ENCODE measurements around the gene ZNF625. TPM values are rescaled to one million over a fixed set of nuclear protein-coding genes. Genes with fewer than 3 reads are reported as not detected.

The ZNF625 gene
- total RNA-seq, 1 donor from 2014 or later: 6.6 TPM

DNA sequence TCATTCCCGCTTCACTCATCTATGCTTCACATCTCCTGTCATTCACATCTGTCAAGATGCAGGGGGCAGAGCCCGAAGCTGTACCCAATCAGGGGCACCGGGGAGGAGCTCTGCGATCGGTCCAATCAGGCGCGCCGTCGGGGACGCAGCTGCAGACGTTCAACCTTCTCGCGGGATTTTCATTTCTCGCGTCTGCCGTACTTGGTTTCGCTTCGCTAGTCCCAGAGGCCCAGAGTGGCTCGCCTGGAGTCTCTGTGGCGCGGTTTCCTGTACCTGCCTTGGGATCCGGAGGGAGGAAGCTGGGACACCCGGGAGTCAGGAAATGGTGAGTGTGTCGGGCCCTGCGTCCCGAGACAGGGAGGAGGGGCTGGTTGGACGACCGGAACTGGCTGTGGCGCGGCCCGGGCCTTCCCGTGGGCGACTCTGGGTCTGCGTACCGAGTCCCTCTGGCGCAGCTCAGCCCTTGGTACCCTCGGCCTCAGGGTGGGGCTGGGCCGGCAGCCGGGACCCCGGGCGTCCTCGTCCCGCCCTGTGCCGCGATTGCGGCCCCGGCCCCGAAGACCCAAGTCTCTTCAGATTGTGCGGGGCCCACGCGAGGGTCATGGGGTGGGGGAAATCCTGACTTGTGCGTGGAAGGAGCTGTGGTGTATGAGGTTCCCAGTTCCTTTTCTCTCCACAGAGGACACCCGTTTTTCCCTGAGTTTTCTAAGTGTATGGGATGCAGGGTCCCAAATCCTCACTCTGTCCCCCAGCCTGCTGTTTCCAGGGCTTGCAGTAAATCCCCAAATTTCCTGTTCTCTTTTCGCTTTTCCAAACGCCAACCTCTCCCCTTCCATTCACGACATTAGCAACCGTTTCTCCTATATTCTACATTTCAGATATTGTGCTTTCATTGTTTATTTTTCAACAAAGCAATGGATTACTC is 6.6 kb upstream of the ZNF625 start, which contains the start of gene ZNF136:
Gene ZNF136, plus strand, starts transcription at position 215 of the 925 bp plus-strand sequence. Its CDS starts 108 bp downstream, at position 323.
- TF ChIP-seq CTCF (IDR thresholded peaks at IDR 0.05; ENCODE audit: insufficient read depth, low read length, poor library complexity, severe bottlenecking): no peak
- peak; percentile 86 for DNase-seq (ENCODE audit: low read depth)

GRCh38 chr19:12162513-12162881 is 6.0 kb upstream of the ZNF625 start:
- H3K36me3 ChIP-seq (ENCODE audit: control insufficient read depth, insufficient read depth, low read length): no peaks in the 10 kb centered on the region
- peak overlapping the region; percentile 80 for H3K4me3 ChIP-seq (ENCODE audit: low read depth, low read length)
- TF ChIP-seq CTCF (IDR thresholded peaks at IDR 0.05; ENCODE audit: insufficient read depth, low read length, poor library complexity, severe bottlenecking): no peak
- no peak for DNase-seq (ENCODE audit: low read depth)
- H3K27me3 ChIP-seq (ENCODE audit: control insufficient read depth, insufficient read depth, low read length): no peaks in the 10 kb centered on the region

More for the DNA sequence above, 6.6 kb upstream of the ZNF625 start, which contains the start of gene ZNF136:
- Histone ChIP-seq H3K27me3 (ENCODE audit: control insufficient read depth, insufficient read depth, low read length) (no peaks in the 10 kb centered on the region), H3K36me3 (ENCODE audit: control insufficient read depth, insufficient read depth, low read length) (no peaks in the 10 kb centered on the region), H3K4me3 (ENCODE audit: low read depth, low read length) (peak within 1 kb of the TSS; percentile 80)

- no peaks in the 10 kb centered on the region for H3K36me3 ChIP-seq (ENCODE audit: control insufficient read depth, insufficient read depth, low read length)
- TF ChIP-seq CTCF (IDR thresholded peaks at IDR 0.05; ENCODE audit: insufficient read depth, low read length, poor library complexity, severe bottlenecking): no peak
- DNase-seq (ENCODE audit: low read depth): no peak
- no peak overlapping the region for H3K4me3 ChIP-seq (ENCODE audit: low read depth, low read length)
- no peaks in the 10 kb centered on the region for H3K27me3 ChIP-seq (ENCODE audit: control insufficient read depth, insufficient read depth, low read length)
Measured at GRCh38 chr19:12159773-12160414, 3.4 kb upstream of the ZNF625 start.

GRCh38 chr19:12155324-12155860 is 1.1 kb downstream of the ZNF625 start:
- Histone ChIP-seq H3K4me3 (ENCODE audit: low read depth, low read length) (peak overlapping the region; percentile 95), H3K27me3 (ENCODE audit: control insufficient read depth, insufficient read depth, low read length) (no peaks in the 10 kb centered on the region), H3K36me3 (ENCODE audit: control insufficient read depth, insufficient read depth, low read length) (no peaks in the 10 kb centered on the region)
- DNase-seq (ENCODE audit: low read depth): no peak
- no peak for TF ChIP-seq CTCF (IDR thresholded peaks at IDR 0.05; ENCODE audit: insufficient read depth, low read length, poor library complexity, severe bottlenecking)

- no peak for TF ChIP-seq CTCF (IDR thresholded peaks at IDR 0.05; ENCODE audit: insufficient read depth, low read length, poor library complexity, severe bottlenecking)
Measured at GRCh38 chr19:12145348-12145747, 11.2 kb downstream of the ZNF625 start.

More at GRCh38 chr19:12145348-12145747, 11.2 kb downstream of the ZNF625 start:
- Histone ChIP-seq H3K27me3 (ENCODE audit: control insufficient read depth, insufficient read depth, low read length) (no peaks in the 10 kb centered on the region), H3K4me3 (ENCODE audit: low read depth, low read length) (no peak overlapping the region), H3K36me3 (ENCODE audit: control insufficient read depth, insufficient read depth, low read length) (peaks cover 6% of the 10 kb centered on the region)
- DNase-seq (ENCODE audit: low read depth): no peak

Data from kidney epithelial cell (primary cell).